Osteocyte (in vitro differentiated cells): Measurements from ENCODE around the gene C1orf210. TPM values are rescaled to one million over a fixed set of nuclear protein-coding genes. Genes with fewer than 3 reads are reported as not detected.

Source experiments
- DNase-seq: peaks from one replicate; pipeline ENCODE4 v3.0.0; 2021; ENCODE audit warnings: mixed read lengths; ENCODE audit not compliant: unreplicated experiment; ENCODE audit errors: extremely low spot score
- H3K27ac Mint-ChIP-seq: one replicate; pipeline ENCODE4 v1.8.0; 2021; ENCODE audit warnings: mild to moderate bottlenecking, mixed read lengths; ENCODE audit not compliant: unreplicated experiment
- H3K27me3 Mint-ChIP-seq: one replicate; pipeline ENCODE4 v1.8.0; 2021; ENCODE audit warnings: mixed read lengths; ENCODE audit not compliant: unreplicated experiment
- H3K36me3 Mint-ChIP-seq: one replicate; pipeline ENCODE4 v1.8.0; 2021; ENCODE audit warnings: mixed read lengths; ENCODE audit not compliant: unreplicated experiment
- H3K4me1 Mint-ChIP-seq: one replicate; pipeline ENCODE4 v1.8.0; 2021; ENCODE audit warnings: mixed read lengths; ENCODE audit not compliant: unreplicated experiment
- H3K4me3 Mint-ChIP-seq: one replicate; pipeline ENCODE4 v1.8.0; 2021; ENCODE audit warnings: mild to moderate bottlenecking, moderate library complexity, mixed read lengths; ENCODE audit not compliant: unreplicated experiment
- H3K9me3 Mint-ChIP-seq: one replicate; pipeline ENCODE4 v1.8.0; 2021; ENCODE audit warnings: mixed read lengths; ENCODE audit not compliant: unreplicated experiment
- total RNA-seq: library from RNA; stranded (reverse); gene quantifications from 2 replicates; pipeline ENCODE4 v1.2.1, GENCODE V29; 2021
- TF ChIP-seq, protein P1 (sequence below): fragments of 200-600 bp; sonication (generic); IDR thresholded peaks from 2 replicates; pipeline ENCODE4 v1.5.0; 2021; ENCODE audit warnings: antibody characterized with exemption, mild to moderate bottlenecking, moderate library complexity

Gene C1orf210
- total RNA-seq, 1 donor from 2014 or later: not detected

DNA sequence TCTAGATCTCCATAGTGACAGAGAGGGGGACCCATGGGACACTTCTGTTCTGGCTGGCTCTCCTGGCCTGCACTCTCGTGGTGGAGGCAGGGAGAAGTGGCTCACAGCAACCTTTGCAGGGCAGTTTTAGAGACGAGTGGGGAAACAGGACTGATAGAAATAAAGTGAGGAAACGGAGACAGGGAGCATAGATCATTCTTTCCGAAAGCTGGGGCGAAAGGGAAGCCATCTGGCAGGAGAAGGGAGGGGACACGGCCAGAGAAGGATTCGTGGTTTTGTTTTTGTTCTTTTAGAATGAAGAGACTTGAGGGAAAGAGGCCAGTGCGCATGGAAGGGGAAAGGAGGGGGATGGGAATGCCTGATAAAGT lies 18.9 kb upstream of the C1orf210 start:
- no peak overlapping the region for H3K27ac Mint-ChIP-seq
- no peaks in the 10 kb centered on the region for H3K9me3 Mint-ChIP-seq
- H3K36me3 Mint-ChIP-seq: no peaks in the 10 kb centered on the region
- H3K4me3 Mint-ChIP-seq: no peak overlapping the region
- H3K27me3 Mint-ChIP-seq: no peaks in the 10 kb centered on the region
- TF ChIP-seq, protein P1, sequence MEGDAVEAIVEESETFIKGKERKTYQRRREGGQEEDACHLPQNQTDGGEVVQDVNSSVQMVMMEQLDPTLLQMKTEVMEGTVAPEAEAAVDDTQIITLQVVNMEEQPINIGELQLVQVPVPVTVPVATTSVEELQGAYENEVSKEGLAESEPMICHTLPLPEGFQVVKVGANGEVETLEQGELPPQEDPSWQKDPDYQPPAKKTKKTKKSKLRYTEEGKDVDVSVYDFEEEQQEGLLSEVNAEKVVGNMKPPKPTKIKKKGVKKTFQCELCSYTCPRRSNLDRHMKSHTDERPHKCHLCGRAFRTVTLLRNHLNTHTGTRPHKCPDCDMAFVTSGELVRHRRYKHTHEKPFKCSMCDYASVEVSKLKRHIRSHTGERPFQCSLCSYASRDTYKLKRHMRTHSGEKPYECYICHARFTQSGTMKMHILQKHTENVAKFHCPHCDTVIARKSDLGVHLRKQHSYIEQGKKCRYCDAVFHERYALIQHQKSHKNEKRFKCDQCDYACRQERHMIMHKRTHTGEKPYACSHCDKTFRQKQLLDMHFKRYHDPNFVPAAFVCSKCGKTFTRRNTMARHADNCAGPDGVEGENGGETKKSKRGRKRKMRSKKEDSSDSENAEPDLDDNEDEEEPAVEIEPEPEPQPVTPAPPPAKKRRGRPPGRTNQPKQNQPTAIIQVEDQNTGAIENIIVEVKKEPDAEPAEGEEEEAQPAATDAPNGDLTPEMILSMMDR: no peak
- DNase-seq: no peak
- H3K4me1 Mint-ChIP-seq: peaks cover 2% of the 10 kb centered on the region

DNA sequence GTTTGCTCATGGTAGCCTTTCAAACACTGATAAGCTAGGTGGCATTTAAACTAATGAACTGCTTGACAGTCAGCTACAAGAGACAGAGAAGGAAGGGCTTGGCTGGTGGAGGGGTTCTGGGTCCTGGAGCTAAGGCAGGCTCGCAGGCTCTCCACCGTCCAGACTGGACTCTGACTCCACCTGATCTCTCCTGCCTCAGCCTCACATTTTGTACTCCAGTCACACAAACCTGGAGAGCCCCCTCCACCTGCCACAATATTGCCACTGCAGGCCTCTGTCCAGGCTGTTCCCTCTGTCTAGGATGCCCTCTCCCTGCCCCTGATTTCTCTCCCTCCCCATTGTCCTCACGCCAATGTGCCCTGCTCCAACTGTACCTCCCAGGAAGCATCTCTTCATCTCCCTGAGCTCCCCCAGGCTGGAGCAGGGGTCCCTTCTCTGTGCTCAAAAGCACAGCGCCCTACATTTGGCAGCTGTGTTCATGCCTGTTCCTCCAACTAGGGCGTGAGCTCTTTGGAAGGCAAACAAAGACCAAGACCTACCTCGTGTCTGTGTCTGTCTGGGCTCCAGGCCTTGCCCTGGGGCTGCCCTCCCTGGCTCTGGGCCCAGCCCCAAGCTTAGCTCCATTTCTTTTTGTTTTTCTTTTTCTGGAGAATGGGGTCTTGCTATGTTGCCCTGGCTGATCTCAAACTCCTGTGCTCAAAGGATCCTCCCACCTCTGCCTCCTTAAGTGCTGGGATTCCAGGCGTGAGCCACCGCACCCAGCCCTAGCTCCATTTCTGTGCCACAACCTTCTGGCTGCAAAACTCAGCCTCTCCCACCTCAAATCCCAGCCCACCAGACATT lies 18.3 kb upstream of the C1orf210 start:
- no peak for DNase-seq
- H3K9me3 Mint-ChIP-seq: no peaks in the 10 kb centered on the region
- no peak overlapping the region for H3K27ac Mint-ChIP-seq
- TF ChIP-seq, protein P1: no peak
- peaks cover 2% of the 10 kb centered on the region for H3K4me1 Mint-ChIP-seq
- H3K27me3 Mint-ChIP-seq: no peaks in the 10 kb centered on the region
- no peaks in the 10 kb centered on the region for H3K36me3 Mint-ChIP-seq
- no peak overlapping the region for H3K4me3 Mint-ChIP-seq

DNA sequence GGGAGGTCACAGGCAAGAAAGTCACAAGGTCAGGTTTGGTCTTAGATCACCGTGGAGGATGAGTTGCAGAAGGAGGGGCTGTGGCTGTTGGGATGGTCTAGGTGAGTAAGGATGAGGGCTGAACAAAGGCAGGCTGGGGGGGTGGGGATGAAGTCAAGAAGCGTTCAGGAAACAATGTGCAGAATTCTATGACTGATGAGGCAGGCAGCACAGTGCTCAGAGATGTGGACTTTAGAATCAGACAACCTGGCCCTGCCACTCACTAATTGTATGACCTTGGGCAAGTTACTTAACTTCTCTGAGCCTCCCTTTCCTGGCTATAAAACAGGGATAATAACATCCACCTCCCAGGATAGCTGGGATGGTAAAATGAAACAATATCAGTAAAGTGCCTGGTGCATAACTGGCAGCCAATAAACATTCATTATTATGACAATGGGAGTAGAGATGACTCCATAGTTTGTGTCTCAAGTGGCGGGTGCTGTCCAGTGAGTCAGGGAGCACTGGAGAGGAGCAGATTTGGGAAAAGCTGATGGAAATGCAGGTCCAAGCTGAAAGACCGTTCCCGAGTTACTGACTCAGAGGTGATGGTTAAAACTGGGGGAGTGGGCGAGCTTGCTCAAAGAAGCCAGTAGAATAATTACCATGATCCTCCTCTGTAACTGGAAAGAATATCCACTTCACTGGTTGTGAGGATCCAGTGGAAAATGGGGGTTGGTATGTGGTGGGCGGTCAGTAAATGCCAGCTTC lies 17.5 kb upstream of the C1orf210 start:
- Mint-ChIP-seq H3K27me3 (no peaks in the 10 kb centered on the region), H3K36me3 (no peaks in the 10 kb centered on the region), H3K4me1 (peaks cover 2% of the 10 kb centered on the region), H3K9me3 (no peaks in the 10 kb centered on the region), H3K27ac (no peak overlapping the region), H3K4me3 (no peak overlapping the region)
- TF ChIP-seq, protein P1: no peak
- DNase-seq: no peak

DNA sequence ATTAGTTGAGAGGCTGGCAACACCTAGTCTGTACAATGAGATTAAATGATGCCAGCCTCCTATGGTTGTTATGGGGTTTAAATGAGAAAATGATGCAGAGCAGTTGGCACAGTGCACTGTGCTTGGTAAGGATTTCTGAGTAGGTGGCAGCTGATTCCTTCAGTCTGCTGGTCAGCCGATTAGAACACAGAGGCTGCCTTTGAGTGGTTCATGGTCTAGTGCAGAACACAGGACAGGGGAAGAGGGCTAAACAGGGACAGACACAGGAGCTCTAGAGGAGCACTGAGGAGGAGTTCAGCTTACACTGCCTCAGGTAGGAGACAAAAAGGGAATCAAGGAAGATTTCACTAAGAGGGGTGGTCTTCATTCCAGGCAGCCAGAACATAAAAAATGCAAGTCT lies 16.8 kb upstream of the C1orf210 start:
- H3K4me1 Mint-ChIP-seq: peaks cover 2% of the 10 kb centered on the region
- TF ChIP-seq, protein P1: no peak
- H3K4me3 Mint-ChIP-seq: no peak overlapping the region
- H3K36me3 Mint-ChIP-seq: no peaks in the 10 kb centered on the region
- no peak for DNase-seq
- no peak overlapping the region for H3K27ac Mint-ChIP-seq
- no peaks in the 10 kb centered on the region for H3K9me3 Mint-ChIP-seq
- no peaks in the 10 kb centered on the region for H3K27me3 Mint-ChIP-seq

DNA sequence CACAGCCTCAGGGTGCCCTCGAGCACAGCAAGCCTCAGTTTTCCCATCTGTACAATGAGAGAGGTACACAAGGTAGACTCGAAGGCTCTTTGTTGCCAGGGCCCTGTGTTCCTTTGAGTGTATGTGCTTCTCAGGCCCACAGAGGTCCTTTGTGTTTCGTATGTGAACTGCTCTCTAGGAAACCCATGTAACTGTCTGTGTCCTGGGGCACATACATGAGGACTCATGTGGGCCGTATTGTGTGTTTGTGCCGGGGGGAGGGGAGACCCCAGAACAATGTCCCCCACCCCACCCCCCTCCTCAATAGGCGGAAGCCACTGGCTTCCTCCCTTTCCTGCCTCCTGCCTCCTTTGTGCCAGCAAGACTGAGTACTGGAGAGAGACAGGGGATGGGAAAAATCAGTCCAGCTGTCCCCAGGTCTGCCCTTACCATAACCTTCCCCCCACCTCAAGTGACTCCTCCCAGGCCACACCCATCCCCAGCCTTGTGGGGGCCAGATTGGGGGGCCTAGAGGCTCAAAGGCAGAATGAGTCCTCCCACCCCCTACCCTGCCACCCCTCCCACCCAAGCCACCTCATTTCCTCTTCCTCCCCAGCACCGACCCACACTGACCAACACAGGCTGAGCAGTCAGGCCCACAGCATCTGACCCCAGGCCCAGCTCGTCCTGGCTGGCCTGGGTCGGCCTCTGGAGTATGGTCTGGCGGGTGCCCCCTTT lies 15.2 kb upstream of the C1orf210 start, which contains the start of gene TIE1:
TSS of gene TIE1 (plus strand) at position 605 of the 717 bp plus-strand sequence. CDS start at position 695, 90 bp downstream.
- Mint-ChIP-seq H3K9me3 (no peaks in the 10 kb centered on the region), H3K36me3 (no peaks in the 10 kb centered on the region), H3K27me3 (no peaks in the 10 kb centered on the region), H3K4me3 (no peak within 1 kb of the TSS), H3K4me1 (peaks cover 18% of the 10 kb centered on the region), H3K27ac (no peak within 1 kb of the TSS)
- no peak for DNase-seq
- TF ChIP-seq, protein P1: no peak
